Measurements from ENCODE around the gene ZBTB18. TPM values are rescaled to one million over a fixed set of nuclear protein-coding genes. Genes with fewer than 3 reads are reported as not detected.

ZBTB18 gene
- total RNA-seq, 2 donors from 2014 or later = 14.2 to 40.8 TPM

GRCh38 chr1:244046907-244047611, 4.0 kb upstream of the ZBTB18 start:
- no peak for DNase-seq (ENCODE audit: low spot score)
- 13% methylated on average over 13 of the region's 13 CpGs for WGBS
- H3K4me1 ChIP-seq (replicated peaks) = no peaks in the 10 kb centered on the region
- TF ChIP-seq, protein P1, sequence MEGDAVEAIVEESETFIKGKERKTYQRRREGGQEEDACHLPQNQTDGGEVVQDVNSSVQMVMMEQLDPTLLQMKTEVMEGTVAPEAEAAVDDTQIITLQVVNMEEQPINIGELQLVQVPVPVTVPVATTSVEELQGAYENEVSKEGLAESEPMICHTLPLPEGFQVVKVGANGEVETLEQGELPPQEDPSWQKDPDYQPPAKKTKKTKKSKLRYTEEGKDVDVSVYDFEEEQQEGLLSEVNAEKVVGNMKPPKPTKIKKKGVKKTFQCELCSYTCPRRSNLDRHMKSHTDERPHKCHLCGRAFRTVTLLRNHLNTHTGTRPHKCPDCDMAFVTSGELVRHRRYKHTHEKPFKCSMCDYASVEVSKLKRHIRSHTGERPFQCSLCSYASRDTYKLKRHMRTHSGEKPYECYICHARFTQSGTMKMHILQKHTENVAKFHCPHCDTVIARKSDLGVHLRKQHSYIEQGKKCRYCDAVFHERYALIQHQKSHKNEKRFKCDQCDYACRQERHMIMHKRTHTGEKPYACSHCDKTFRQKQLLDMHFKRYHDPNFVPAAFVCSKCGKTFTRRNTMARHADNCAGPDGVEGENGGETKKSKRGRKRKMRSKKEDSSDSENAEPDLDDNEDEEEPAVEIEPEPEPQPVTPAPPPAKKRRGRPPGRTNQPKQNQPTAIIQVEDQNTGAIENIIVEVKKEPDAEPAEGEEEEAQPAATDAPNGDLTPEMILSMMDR (IDR thresholded peaks at IDR 0.05) = no peak
- TF ChIP-seq POLR2A (IDR thresholded peaks at IDR 0.05) (no peak), POLR2AphosphoS5 (IDR thresholded peaks at IDR 0.05) (no peak)
- intact Hi-C loops (cut with DNase I) = loop anchor here (5.0 to 10.0 kb wide), 3 partner anchors 115 to 552 kb away; no protein-coding TSS in a partner anchor
- H3K36me3 ChIP-seq = no peaks in the 10 kb centered on the region
- peak overlapping the region; percentile 99 to 100 for H3K27ac ChIP-seq
- H3K9me3 ChIP-seq = no peaks in the 10 kb centered on the region
- no peaks in the 10 kb centered on the region for H3K27me3 ChIP-seq (replicated peaks; ENCODE audit: insufficient read depth)
- peak overlapping the region; percentile 79 to 83 for H3K4me3 ChIP-seq

DNA sequence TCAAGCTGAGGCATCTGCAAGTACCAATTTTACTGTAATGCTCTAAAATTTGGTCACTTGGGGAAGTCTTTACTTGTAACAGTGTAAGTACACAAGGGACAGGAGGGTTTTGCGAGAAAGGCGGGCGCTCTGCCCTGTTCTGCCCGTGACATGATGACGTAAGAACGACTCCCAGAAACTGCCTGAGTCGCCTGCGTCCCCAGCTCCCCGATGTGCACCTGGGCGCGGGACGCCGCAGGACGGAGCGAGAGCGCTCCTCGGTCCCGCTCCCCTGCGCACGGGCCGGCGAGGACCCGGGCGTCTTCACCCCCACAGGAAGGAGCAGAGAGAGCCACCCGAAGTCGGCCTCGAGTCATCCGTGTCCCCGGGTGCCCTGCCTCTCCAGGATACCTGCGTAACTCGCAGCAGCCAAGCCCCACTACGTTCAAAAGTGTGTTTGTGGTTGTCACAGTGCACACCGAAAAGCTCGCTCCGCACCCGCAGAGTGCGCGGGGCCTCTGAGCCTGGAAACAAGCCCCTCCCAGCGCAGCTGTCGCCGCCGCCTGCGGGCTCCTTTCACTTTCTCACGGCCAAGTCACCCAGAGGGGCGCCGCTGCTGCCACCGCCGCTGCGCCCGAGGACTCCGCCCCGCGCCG, 3.3 kb upstream of the ZBTB18 start:
- H3K4me3 ChIP-seq = peak overlapping the region; percentile 79 to 83
- TF ChIP-seq POLR2A (IDR thresholded peaks at IDR 0.05) = peak; percentile 96
- TF ChIP-seq, protein P1 (IDR thresholded peaks at IDR 0.05) = no peak
- TF ChIP-seq POLR2AphosphoS5 (IDR thresholded peaks at IDR 0.05) = peak; percentile 78
- H3K36me3 ChIP-seq = no peaks in the 10 kb centered on the region
- WGBS = under 1% methylated on average over 39 of the region's 54 CpGs
- intact Hi-C loops (cut with DNase I) = loop anchor here (2.0 to 10.0 kb wide), 5 partner anchors 115 to 553 kb away; no protein-coding TSS in a partner anchor
- no peaks in the 10 kb centered on the region for H3K27me3 ChIP-seq (replicated peaks; ENCODE audit: insufficient read depth)
- no peaks in the 10 kb centered on the region for H3K4me1 ChIP-seq (replicated peaks)
- peak overlapping the region; percentile 99 to 100 for H3K27ac ChIP-seq
- no peaks in the 10 kb centered on the region for H3K9me3 ChIP-seq
- peak; percentile 82 for DNase-seq (ENCODE audit: low spot score)

DNA sequence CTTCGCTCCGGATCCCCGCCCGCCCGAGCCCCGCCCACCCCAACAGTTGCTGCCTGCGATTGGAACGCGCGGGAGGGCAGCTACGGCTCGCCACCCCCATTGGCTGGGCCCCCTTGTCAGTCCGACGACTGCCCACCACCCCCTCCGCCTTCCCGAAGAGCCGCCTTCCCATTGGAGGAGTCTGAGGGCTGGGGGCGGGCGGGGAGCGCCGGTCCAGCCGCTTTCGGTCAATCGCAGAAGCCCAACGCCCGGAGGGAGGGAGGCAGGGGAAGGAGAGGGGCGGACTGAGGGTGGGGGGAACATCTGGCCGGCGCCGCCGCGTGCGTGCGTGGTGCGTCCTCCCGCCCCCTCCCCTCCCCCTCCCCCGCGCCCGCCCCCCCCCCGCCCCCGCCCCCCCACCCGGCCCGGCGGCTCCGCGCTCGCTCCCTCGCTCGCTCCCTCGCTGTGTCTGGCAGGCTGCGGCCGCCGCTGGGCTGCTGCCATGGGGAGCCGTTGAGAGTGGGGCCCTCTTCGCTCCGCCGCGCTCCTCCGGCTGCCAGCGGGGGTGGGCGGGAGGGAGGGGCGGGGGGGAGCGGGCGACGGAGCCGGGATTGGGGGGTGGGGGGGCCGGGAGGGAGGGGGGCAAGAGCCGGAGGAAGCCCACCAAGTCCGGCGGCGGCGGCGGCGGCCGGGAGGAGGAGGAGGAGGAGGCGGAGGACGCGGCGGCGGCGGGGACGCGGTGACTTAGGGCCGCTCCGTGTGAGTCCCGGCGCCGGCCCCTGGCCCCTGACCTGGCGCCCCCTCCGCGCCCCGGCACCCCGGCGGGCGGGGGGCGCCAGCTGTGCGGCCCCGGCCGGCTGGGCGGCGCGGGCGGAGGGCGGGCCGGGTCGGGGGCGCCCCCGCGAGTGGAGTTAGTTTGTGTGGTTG, 2.6 kb upstream of the ZBTB18 start:
- peak; percentile 99 for DNase-seq (ENCODE audit: low spot score)
- Histone ChIP-seq H3K27me3 (replicated peaks; ENCODE audit: insufficient read depth) (no peaks in the 10 kb centered on the region), H3K27ac (peak overlapping the region; percentile 99 to 100), H3K9me3 (no peaks in the 10 kb centered on the region), H3K4me3 (peak overlapping the region; percentile 79 to 83), H3K4me1 (replicated peaks) (no peaks in the 10 kb centered on the region), H3K36me3 (no peaks in the 10 kb centered on the region)
- intact Hi-C loops (cut with DNase I) = loop anchor here (2.0 to 10.0 kb wide), 5 partner anchors 114 to 554 kb away; no protein-coding TSS in a partner anchor
- TF ChIP-seq, protein P1 (IDR thresholded peaks at IDR 0.05) = no peak
- TF ChIP-seq POLR2A (IDR thresholded peaks at IDR 0.05) (no peak), POLR2AphosphoS5 (IDR thresholded peaks at IDR 0.05) (no peak)
- WGBS = 1% methylated on average over 51 of the region's 109 CpGs

- intact Hi-C loops (cut with DNase I) = loop anchor here (2.0 to 10.0 kb wide), 6 partner anchors 113 to 705 kb away; no protein-coding TSS in a partner anchor
- H3K9me3 ChIP-seq = no peaks in the 10 kb centered on the region
- under 1% methylated on average over 35 of the region's 76 CpGs for WGBS
- TF ChIP-seq POLR2AphosphoS5 (IDR thresholded peaks at IDR 0.05) = peak; percentile 3
- TF ChIP-seq POLR2A (IDR thresholded peaks at IDR 0.05) = no peak
- TF ChIP-seq, protein P1 (IDR thresholded peaks at IDR 0.05) = no peak
- peaks cover 0 to 4% of the 10 kb centered on the region in 2 donors for H3K36me3 ChIP-seq
- no peaks in the 10 kb centered on the region for H3K4me1 ChIP-seq (replicated peaks)
- peak overlapping the region; percentile 61 to 69 for H3K27ac ChIP-seq
- DNase-seq (ENCODE audit: low spot score) = peak; percentile 19
- H3K4me3 ChIP-seq = peak overlapping the region; percentile 75 to 83
- H3K27me3 ChIP-seq (replicated peaks; ENCODE audit: insufficient read depth) = no peaks in the 10 kb centered on the region
Measured at GRCh38 chr1:244049162-244050013, 1.7 kb upstream of the ZBTB18 start.
